ENCODE measurements around the gene MRPL43.

Gene MRPL43

DNA sequence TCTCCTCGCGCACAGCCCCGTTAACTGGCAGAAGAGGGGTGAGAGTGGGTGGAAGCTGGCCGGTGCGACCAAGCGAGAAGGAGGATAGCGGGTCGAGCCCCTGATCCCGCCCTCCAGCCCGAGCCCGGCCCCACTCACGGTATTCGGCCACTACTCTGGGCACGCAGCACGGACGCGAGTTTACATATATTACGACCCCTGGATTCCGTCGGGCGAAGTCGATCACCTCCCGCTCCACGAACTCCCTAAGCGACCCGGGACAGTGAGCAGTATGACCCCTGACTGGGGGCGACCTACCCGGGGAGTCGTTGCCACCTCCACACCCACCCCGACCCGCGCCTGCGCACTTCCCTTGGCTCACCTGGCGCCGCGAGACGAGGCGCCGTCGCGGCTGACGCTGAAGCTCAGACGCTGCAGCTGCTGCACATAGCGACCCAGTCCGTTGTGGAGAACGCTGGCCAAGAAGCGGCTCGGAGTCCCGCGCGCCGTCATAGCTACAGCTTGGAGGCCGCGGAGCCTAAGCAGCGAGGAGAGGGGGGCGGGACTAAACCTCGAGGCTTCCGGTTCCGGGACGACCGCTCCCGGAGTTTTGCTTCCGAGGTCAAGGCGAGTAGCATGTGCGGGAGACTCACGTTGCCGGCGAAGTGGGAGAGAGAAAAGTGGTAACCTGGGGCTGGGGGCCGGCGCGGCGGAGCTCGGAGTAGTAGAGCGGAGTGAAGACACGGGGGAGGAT is at the start of gene MRPL43, which contains the start of gene TWNK:
Gene MRPL43, minus strand, starts transcription at position 546 of the 733 bp plus-strand sequence. Its CDS starts 54 bp downstream, at position 492.
Gene TWNK, plus strand, starts transcription at position 592 of the 733 bp plus-strand sequence. CDS start 668 bp downstream, outside the sequence.
- no peak for TF ChIP-seq ZFX (IDR thresholded peaks at IDR 0.05; ENCODE audit: borderline replicate concordance)
- TF ChIP-seq, protein P1, sequence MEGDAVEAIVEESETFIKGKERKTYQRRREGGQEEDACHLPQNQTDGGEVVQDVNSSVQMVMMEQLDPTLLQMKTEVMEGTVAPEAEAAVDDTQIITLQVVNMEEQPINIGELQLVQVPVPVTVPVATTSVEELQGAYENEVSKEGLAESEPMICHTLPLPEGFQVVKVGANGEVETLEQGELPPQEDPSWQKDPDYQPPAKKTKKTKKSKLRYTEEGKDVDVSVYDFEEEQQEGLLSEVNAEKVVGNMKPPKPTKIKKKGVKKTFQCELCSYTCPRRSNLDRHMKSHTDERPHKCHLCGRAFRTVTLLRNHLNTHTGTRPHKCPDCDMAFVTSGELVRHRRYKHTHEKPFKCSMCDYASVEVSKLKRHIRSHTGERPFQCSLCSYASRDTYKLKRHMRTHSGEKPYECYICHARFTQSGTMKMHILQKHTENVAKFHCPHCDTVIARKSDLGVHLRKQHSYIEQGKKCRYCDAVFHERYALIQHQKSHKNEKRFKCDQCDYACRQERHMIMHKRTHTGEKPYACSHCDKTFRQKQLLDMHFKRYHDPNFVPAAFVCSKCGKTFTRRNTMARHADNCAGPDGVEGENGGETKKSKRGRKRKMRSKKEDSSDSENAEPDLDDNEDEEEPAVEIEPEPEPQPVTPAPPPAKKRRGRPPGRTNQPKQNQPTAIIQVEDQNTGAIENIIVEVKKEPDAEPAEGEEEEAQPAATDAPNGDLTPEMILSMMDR (IDR thresholded peaks at IDR 0.05), result no peak
- H3K27ac ChIP-seq, result peak within 1 kb of the TSS; percentile 92

DNA sequence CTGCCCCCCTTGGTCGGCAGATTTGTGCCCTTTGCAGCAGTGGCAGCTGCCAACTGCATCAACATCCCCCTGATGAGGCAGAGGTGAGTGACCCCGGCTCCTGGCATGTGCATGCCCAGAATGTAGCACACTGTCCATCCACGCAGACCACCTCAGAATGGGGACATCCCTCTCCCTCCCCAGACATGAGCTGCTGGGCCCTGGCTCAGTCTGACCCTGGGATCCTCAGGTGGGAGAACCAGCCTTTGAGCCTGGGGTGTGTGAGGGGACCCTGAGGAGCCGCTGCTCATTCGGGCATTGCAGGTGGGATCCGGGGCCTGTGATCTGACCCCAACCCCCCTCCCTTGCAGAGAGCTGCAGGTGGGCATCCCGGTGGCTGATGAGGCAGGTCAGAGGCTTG is 49.4 kb upstream of the MRPL43 start:
- TF ChIP-seq, protein P1 (IDR thresholded peaks at IDR 0.05), result no peak
- no peak for TF ChIP-seq ZFX (IDR thresholded peaks at IDR 0.05; ENCODE audit: borderline replicate concordance)

DNA sequence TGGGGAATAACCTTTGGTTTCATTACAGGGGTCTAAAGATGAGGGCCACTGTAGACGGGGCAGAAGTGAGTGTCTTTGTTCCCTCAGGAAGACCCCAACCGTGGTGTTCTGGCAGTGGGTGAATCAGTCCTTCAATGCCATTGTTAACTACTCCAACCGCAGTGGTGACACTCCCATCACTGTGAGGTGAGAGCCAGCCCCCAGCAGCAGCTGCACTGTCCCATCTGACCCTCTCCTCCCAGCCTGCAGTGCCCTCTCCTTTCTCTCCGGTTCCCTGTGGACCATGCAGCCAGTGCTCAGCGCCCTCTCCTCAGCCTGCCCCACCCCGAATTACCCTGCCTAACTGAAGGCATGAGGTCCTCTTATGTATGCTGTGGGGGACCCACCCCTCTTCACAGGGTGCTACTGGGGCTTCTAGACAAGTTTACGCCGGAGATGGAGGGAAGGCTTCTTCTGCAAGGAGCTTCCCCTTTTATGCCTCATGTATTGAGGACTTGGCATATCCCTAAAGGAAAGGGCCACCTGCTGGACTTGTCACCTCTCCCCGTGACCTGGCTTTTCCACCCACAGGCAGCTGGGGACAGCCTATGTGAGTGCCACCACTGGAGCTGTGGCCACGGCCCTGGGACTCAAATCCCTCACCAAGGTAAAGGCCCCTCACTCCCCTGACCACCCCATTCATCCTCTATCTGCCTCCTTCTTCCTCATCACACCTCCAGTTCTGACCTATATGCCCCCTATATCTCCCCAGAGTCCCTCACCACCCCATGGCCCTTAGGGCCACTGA is 48.8 kb upstream of the MRPL43 start:
- TF ChIP-seq ZFX (IDR thresholded peaks at IDR 0.05; ENCODE audit: borderline replicate concordance), result no peak
- TF ChIP-seq, protein P1 (IDR thresholded peaks at IDR 0.05), result no peak
- H3K27ac ChIP-seq, result no peak overlapping the region

More for the DNA sequence above, 49.4 kb upstream of the MRPL43 start:
- H3K27ac ChIP-seq, result no peak overlapping the region

DNA sequence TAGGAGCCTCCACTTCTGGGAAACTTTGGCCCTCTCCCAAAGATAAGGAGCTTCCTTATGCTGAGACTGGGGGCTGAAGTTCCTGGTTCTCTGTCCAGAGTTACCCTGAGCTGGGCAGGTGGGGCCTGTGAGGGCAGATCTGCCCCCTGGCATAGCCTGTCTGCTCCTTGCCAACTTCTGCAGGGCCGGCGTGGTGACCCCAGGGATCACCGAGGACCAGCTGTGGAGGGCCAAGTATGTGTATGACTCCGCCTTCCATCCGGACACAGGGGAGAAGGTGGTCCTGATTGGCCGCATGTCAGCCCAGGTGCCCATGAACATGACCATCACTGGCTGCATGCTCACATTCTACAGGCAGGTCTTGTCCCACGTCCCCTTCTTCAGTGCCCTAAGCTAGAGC is 48.0 kb upstream of the MRPL43 start:
- TF ChIP-seq ZFX (IDR thresholded peaks at IDR 0.05; ENCODE audit: borderline replicate concordance), result no peak
- TF ChIP-seq, protein P1 (IDR thresholded peaks at IDR 0.05), result no peak

DNA sequence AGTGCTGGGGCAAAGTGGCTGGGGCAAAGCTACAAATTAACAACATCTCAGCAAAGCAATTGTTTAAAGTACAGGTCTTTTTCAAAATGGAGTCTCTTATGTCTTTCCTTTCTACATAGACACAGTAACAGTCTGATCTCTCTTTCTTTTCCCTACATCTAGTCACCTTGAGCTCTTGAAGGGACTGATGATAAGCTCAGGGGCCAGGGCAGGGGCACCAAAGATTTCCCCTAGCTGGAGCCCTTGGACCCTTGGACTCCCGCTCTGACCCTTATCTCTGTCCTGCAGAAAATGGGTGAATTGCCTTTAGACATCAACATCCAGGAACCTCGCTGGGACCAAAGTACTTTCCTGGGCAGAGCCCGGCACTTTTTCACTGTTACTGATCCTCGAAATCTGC is 47.1 kb upstream of the MRPL43 start:
- peak overlapping the region; percentile 90; the same call in 1 of the 2 replicates for H3K27ac ChIP-seq

More for the DNA sequence above, 48.0 kb upstream of the MRPL43 start:
- no peak overlapping the region for H3K27ac ChIP-seq

DNA sequence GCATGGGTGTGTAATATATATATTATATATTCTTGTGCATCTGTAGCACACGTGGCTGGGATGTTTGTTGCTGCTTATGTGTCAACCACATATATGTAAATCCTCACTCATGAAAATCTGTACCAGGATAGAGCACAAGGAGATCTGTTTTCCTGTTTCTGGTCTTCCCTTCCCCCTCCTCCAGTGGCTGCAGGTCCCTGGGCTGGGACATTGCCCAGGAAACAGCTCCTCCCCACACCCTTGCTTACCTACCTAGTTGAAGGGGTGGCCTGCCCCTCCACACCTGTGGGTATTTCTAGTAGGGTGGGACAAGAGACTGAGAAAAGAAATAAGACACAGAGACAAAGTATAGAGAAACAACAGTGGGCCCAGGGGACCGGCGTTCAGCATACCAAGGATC is 46.0 kb upstream of the MRPL43 start:
- no peak for TF ChIP-seq ZFX (IDR thresholded peaks at IDR 0.05; ENCODE audit: borderline replicate concordance)
- TF ChIP-seq, protein P1 (IDR thresholded peaks at IDR 0.05), result no peak
- peak overlapping the region; percentile 90 for H3K27ac ChIP-seq

DNA sequence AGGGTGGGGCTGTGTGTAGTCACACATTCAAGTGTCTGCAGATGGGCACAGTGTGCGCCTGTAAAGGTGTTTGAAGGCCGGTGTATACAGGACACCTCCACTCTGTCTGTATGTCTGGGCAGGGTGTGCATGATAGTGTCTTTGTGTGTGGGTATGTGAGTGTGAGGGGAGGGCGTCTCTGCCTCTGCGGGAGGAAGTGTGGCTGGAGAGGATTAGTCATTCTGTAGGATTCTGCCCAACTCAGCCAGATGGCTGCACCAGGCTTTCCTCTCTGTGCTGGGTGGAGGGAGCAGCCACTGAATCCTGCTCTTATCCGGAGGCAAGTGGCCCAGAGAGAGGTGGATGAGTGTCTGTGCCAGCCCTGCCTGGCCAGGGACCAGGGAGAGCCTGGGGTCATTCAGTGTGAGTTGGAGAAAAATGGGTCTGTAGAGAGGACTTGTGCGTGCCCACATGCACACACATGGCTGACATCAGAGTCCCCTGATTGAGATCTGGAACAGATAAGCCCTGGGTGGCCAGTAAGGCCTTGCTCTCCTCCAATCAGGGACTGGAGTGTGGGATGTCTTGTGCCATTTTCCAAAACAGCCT is 45.4 kb upstream of the MRPL43 start:
- H3K27ac ChIP-seq, result peak overlapping the region; percentile 90
- TF ChIP-seq, protein P1 (IDR thresholded peaks at IDR 0.05), result no peak
- no peak for TF ChIP-seq ZFX (IDR thresholded peaks at IDR 0.05; ENCODE audit: borderline replicate concordance)
